ENCODE results near the gene COL27A1.

Gene COL27A1

GRCh38 chr9:114132550-114132918, 22.8 kb upstream of the COL27A1 start:
- H3K36me3 ChIP-seq (ENCODE audit: insufficient read depth, low read length), result no peaks in the 10 kb centered on the region
- H2AFZ ChIP-seq (ENCODE audit: low read length), result no peak overlapping the region
- H3K9me3 ChIP-seq (ENCODE audit: low read length), result no peaks in the 10 kb centered on the region
- no peaks in the 10 kb centered on the region for H3K9me2 ChIP-seq (ENCODE audit: low read depth, low read length)
- no peak overlapping the region for H3K27ac ChIP-seq (ENCODE audit: low read depth, low read length, poor library complexity, severe bottlenecking)
- no peaks in the 10 kb centered on the region for H3K4me1 ChIP-seq (ENCODE audit: insufficient read depth, low read length, severe bottlenecking)
- H4K20me1 ChIP-seq (ENCODE audit: insufficient read depth, low read length), result no peaks in the 10 kb centered on the region
- H3K9ac ChIP-seq (ENCODE audit: low read length), result no peak overlapping the region
- H3K79me2 ChIP-seq (ENCODE audit: insufficient read depth, low read length), result no peaks in the 10 kb centered on the region
- H3K4me3 ChIP-seq (ENCODE audit: low read depth, low read length, poor library complexity, severe bottlenecking), result no peak overlapping the region
- H3K4me2 ChIP-seq (ENCODE audit: low read length), result no peak overlapping the region
- TF ChIP-seq CTCF (IDR thresholded peaks at IDR 0.05; ENCODE audit: low read length), result no peak
- TF ChIP-seq EZH2 (IDR thresholded peaks at IDR 0.05; ENCODE audit: borderline replicate concordance, low read length), result no peak
- 0 out of 2 replicates have a peak, but pooled peaks cover 4% of the 10 kb centered on the region for H3K27me3 ChIP-seq (ENCODE audit: insufficient read depth, low read length)
- no peaks in the 10 kb centered on the region for H3F3A ChIP-seq (ENCODE audit: insufficient read depth, low read length)

- H3K9ac ChIP-seq (ENCODE audit: low read length), result no peak overlapping the region
- no peaks in the 10 kb centered on the region for H3K9me2 ChIP-seq (ENCODE audit: low read depth, low read length)
- H3K79me2 ChIP-seq (ENCODE audit: insufficient read depth, low read length), result no peaks in the 10 kb centered on the region
- H3K27ac ChIP-seq (ENCODE audit: low read depth, low read length, poor library complexity, severe bottlenecking), result no peak overlapping the region
- no peaks in the 10 kb centered on the region for H3K36me3 ChIP-seq (ENCODE audit: insufficient read depth, low read length)
- H3K9me3 ChIP-seq (ENCODE audit: low read length), result no peaks in the 10 kb centered on the region
- no peak overlapping the region for H3K4me2 ChIP-seq (ENCODE audit: low read length)
- TF ChIP-seq EZH2 (IDR thresholded peaks at IDR 0.05; ENCODE audit: borderline replicate concordance, low read length) (no peak), CTCF (IDR thresholded peaks at IDR 0.05; ENCODE audit: low read length) (no peak)
- H2AFZ ChIP-seq (ENCODE audit: low read length), result no peak overlapping the region
- no peaks in the 10 kb centered on the region for H3F3A ChIP-seq (ENCODE audit: insufficient read depth, low read length)
- H3K4me1 ChIP-seq (ENCODE audit: insufficient read depth, low read length, severe bottlenecking), result no peaks in the 10 kb centered on the region
- H3K27me3 ChIP-seq (ENCODE audit: insufficient read depth, low read length), result 0 out of 2 replicates have a peak, but pooled peaks cover 4% of the 10 kb centered on the region
- H4K20me1 ChIP-seq (ENCODE audit: insufficient read depth, low read length), result no peaks in the 10 kb centered on the region
- no peak overlapping the region for H3K4me3 ChIP-seq (ENCODE audit: low read depth, low read length, poor library complexity, severe bottlenecking)
Measured at GRCh38 chr9:114134827-114135396, 20.4 kb upstream of the COL27A1 start.

GRCh38 chr9:114137831-114138230, 17.5 kb upstream of the COL27A1 start:
- no peaks in the 10 kb centered on the region for H3K4me1 ChIP-seq (ENCODE audit: insufficient read depth, low read length, severe bottlenecking)
- no peak overlapping the region for H3K4me3 ChIP-seq (ENCODE audit: low read depth, low read length, poor library complexity, severe bottlenecking)
- no peak overlapping the region for H3K27ac ChIP-seq (ENCODE audit: low read depth, low read length, poor library complexity, severe bottlenecking)
- no peak overlapping the region for H3K4me2 ChIP-seq (ENCODE audit: low read length)
- no peaks in the 10 kb centered on the region for H3K9me3 ChIP-seq (ENCODE audit: low read length)
- H3K9ac ChIP-seq (ENCODE audit: low read length), result no peak overlapping the region
- H2AFZ ChIP-seq (ENCODE audit: low read length), result no peak overlapping the region
- H3K27me3 ChIP-seq (ENCODE audit: insufficient read depth, low read length), result 0 out of 2 replicates have a peak, but pooled peaks cover 11% of the 10 kb centered on the region
- H3K36me3 ChIP-seq (ENCODE audit: insufficient read depth, low read length), result no peaks in the 10 kb centered on the region
- H3K9me2 ChIP-seq (ENCODE audit: low read depth, low read length), result no peaks in the 10 kb centered on the region
- no peaks in the 10 kb centered on the region for H4K20me1 ChIP-seq (ENCODE audit: insufficient read depth, low read length)
- no peaks in the 10 kb centered on the region for H3F3A ChIP-seq (ENCODE audit: insufficient read depth, low read length)
- H3K79me2 ChIP-seq (ENCODE audit: insufficient read depth, low read length), result no peaks in the 10 kb centered on the region
- no peak for TF ChIP-seq EZH2 (IDR thresholded peaks at IDR 0.05; ENCODE audit: borderline replicate concordance, low read length)
- no peak for TF ChIP-seq CTCF (IDR thresholded peaks at IDR 0.05; ENCODE audit: low read length)

Measured in OCI-LY1 (cell line).